GM18508 (cell line): Measurements from ENCODE around the gene STMP1.
"Not testable (repeated sequence)": the region's sequence is repeated elsewhere in the genome, so short reads cannot be mapped to it uniquely, and the experiment has no call there.

ENCODE experiments used
- ATAC-seq: cut with Tn5 transposase; IDR thresholded peaks from one replicate; pipeline ENCODE4 v1.9.1; 2021; ENCODE audit warnings: moderate number of reproducible peaks; ENCODE audit not compliant: insufficient read depth, unreplicated experiment

STMP1 gene

GRCh38 chr7:135692606-135693005 is 30.3 kb downstream of the STMP1 start:
- ATAC-seq: not testable (repeated sequence)

GRCh38 chr7:135693558-135693957 is 31.2 kb downstream of the STMP1 start:
- no peak for ATAC-seq

- no peak for ATAC-seq
Observed at GRCh38 chr7:135697276-135698049, 35.1 kb downstream of the STMP1 start.

- ATAC-seq: no peak
Observed at GRCh38 chr7:135704074-135704473, 41.8 kb downstream of the STMP1 start.

GRCh38 chr7:135704698-135705097 is 42.4 kb downstream of the STMP1 start:
- no peak for ATAC-seq

- ATAC-seq: no peak
Observed at GRCh38 chr7:135706038-135706742, 43.9 kb downstream of the STMP1 start.

- ATAC-seq: no peak
Observed at GRCh38 chr7:135706858-135707569, 44.7 kb downstream of the STMP1 start.

- no peak for ATAC-seq
Observed at GRCh38 chr7:135707570-135707966, 45.3 kb downstream of the STMP1 start.

- ATAC-seq: no peak
Observed at GRCh38 chr7:135708041-135708440, 45.7 kb downstream of the STMP1 start.

- ATAC-seq: no peak
Observed at GRCh38 chr7:135709508-135709907, 47.2 kb downstream of the STMP1 start.

GRCh38 chr7:135710417-135711138 is 48.3 kb downstream of the STMP1 start:
- no peak for ATAC-seq

GRCh38 chr7:135711139-135711469 is 48.8 kb downstream of the STMP1 start:
- ATAC-seq: no peak

- ATAC-seq: no peak
Observed at GRCh38 chr7:135712182-135712782, 50.0 kb downstream of the STMP1 start.

GRCh38 chr7:135712796-135713195 is 50.5 kb downstream of the STMP1 start:
- no peak for ATAC-seq

GRCh38 chr7:135713836-135714470 is 51.6 kb downstream of the STMP1 start:
- ATAC-seq: no peak

- no peak for ATAC-seq
Observed at GRCh38 chr7:135714534-135715009, 52.3 kb downstream of the STMP1 start.

GRCh38 chr7:135715055-135715522 is 52.8 kb downstream of the STMP1 start:
- no peak for ATAC-seq

GRCh38 chr7:135715673-135716072 is 53.4 kb downstream of the STMP1 start:
- ATAC-seq: no peak

GRCh38 chr7:135716677-135717238 is 54.4 kb downstream of the STMP1 start:
- no peak for ATAC-seq
